ENCODE results near the gene ELL.
A peak's percentile ranks its signal among the peaks of the same experiment; 100 is the strongest.
"Not testable (repeated sequence)": the region's sequence is repeated elsewhere in the genome, so short reads cannot be mapped to it uniquely, and the experiment has no call there.

The ELL gene

GRCh38 chr19:18541992-18542940 is 20.4 kb upstream of the ELL start:
- H4K8ac ChIP-seq (ENCODE audit: low read length) = peak overlapping the region; percentile 47
- H3K4me1 ChIP-seq (ENCODE audit: control insufficient read depth, insufficient read depth, low read depth, low read length) = peaks cover 11% of the 10 kb centered on the region
- DNase-seq = no peak
- peak overlapping the region; percentile 93 for H4K91ac ChIP-seq (ENCODE audit: low read length)
- peak overlapping the region; percentile 14 for H2AK5ac ChIP-seq (ENCODE audit: low read length, severe bottlenecking)
- peak overlapping the region; percentile 99 for H2BK120ac ChIP-seq (ENCODE audit: low read depth, low read length)
- WGBS = 29% methylated on average over 11 of the region's 11 CpGs
- peaks cover 35 to 37% of the 10 kb centered on the region in 2 experiments for H3K36me3 ChIP-seq (ENCODE audit: control insufficient read depth in 1 of 2, insufficient read depth in 2 of 2, low read depth in 1 of 2, low read length in 2 of 2)
- peak overlapping the region; percentile 1 for H3K27ac ChIP-seq (ENCODE audit: low read length, poor library complexity, severe bottlenecking)
- H3K9me3 ChIP-seq (ENCODE audit: control insufficient read depth, low read length) = no peaks in the 10 kb centered on the region
- H2BK15ac ChIP-seq (ENCODE audit: low read depth, poor library complexity, severe bottlenecking) = no peak overlapping the region
- peak overlapping the region; percentile 44 to 73 for H3K18ac ChIP-seq (ENCODE audit: low read depth in 1 of 2, low read length in 2 of 2)
- peak overlapping the region in 1 of 2 experiments; percentile 62 for H3K4ac ChIP-seq (ENCODE audit: low read depth in 1 of 2, low read length in 2 of 2)
- no peaks in the 10 kb centered on the region for H3K27me3 ChIP-seq (ENCODE audit: control insufficient read depth in 1 of 2, insufficient read depth in 1 of 2, low read length in 2 of 2)
- no peak overlapping the region for H2BK12ac ChIP-seq (ENCODE audit: low read length in 2 of 2)
- H2BK5ac ChIP-seq (ENCODE audit: low read depth, low read length, poor library complexity, severe bottlenecking) = no peak overlapping the region
- H3K4me3 ChIP-seq (ENCODE audit: insufficient read depth in 1 of 2, low read depth in 1 of 2, low read length in 2 of 2) = peak overlapping the region; percentile 86 to 92
- peak overlapping the region; percentile 80 for H3K4me2 ChIP-seq (ENCODE audit: low read length, poor library complexity, severe bottlenecking)
- H3K14ac ChIP-seq (ENCODE audit: low read length in 2 of 2) = peak overlapping the region in 1 of 2 experiments; percentile 50
- no peak overlapping the region for H2AFZ ChIP-seq (ENCODE audit: low read depth, low read length)
- peaks cover 28% of the 10 kb centered on the region for H3K79me1 ChIP-seq (replicated peaks; ENCODE audit: low read length, poor library complexity, severe bottlenecking)
- peak overlapping the region; percentile 92 for H3K9ac ChIP-seq (ENCODE audit: low read length)
- peak overlapping the region in 1 of 2 experiments; percentile 29 for H3K23ac ChIP-seq (ENCODE audit: low read length in 2 of 2)

GRCh38 chr19:18541258-18541991 is 19.6 kb upstream of the ELL start:
- Histone ChIP-seq H2AK5ac (ENCODE audit: low read length, severe bottlenecking) (no peak overlapping the region), H3K4me2 (ENCODE audit: low read length, poor library complexity, severe bottlenecking) (no peak overlapping the region), H4K91ac (ENCODE audit: low read length) (peak overlapping the region; percentile 93), H3K18ac (ENCODE audit: low read depth in 1 of 2, low read length in 2 of 2) (no peak overlapping the region), H4K8ac (ENCODE audit: low read length) (peak overlapping the region; percentile 66), H2AFZ (ENCODE audit: low read depth, low read length) (no peak overlapping the region), H2BK15ac (ENCODE audit: low read depth, poor library complexity, severe bottlenecking) (peak overlapping the region; percentile 12), H3K27me3 (ENCODE audit: control insufficient read depth in 1 of 2, insufficient read depth in 1 of 2, low read length in 2 of 2) (no peaks in the 10 kb centered on the region), H3K14ac (ENCODE audit: low read length in 2 of 2) (no peak overlapping the region), H2BK12ac (ENCODE audit: low read length in 2 of 2) (no peak overlapping the region), H3K4ac (ENCODE audit: low read depth in 1 of 2, low read length in 2 of 2) (peak overlapping the region in 1 of 2 experiments; percentile 18), H3K23ac (ENCODE audit: low read length in 2 of 2) (no peak overlapping the region), H3K4me3 (ENCODE audit: insufficient read depth in 1 of 2, low read depth in 1 of 2, low read length in 2 of 2) (peak overlapping the region in 1 of 2 experiments; percentile 92), H3K27ac (ENCODE audit: low read length, poor library complexity, severe bottlenecking) (no peak overlapping the region), H3K79me1 (replicated peaks; ENCODE audit: low read length, poor library complexity, severe bottlenecking) (peaks cover 31% of the 10 kb centered on the region), H3K9me3 (ENCODE audit: control insufficient read depth, low read length) (no peaks in the 10 kb centered on the region), H2BK120ac (ENCODE audit: low read depth, low read length) (no peak overlapping the region), H3K36me3 (ENCODE audit: control insufficient read depth in 1 of 2, insufficient read depth in 2 of 2, low read depth in 1 of 2, low read length in 2 of 2) (peaks cover 44 to 46% of the 10 kb centered on the region in 2 experiments), H3K4me1 (ENCODE audit: control insufficient read depth, insufficient read depth, low read depth, low read length) (peaks cover 11% of the 10 kb centered on the region), H3K9ac (ENCODE audit: low read length) (peak overlapping the region; percentile 92), H2BK5ac (ENCODE audit: low read depth, low read length, poor library complexity, severe bottlenecking) (no peak overlapping the region)
- peak; percentile 32 for DNase-seq
- 90% methylated on average over 14 of the region's 21 CpGs for WGBS

- H3K23ac ChIP-seq (ENCODE audit: low read length in 2 of 2); H3K27me3 ChIP-seq (ENCODE audit: control insufficient read depth in 1 of 2, insufficient read depth in 1 of 2, low read length in 2 of 2); H2BK5ac ChIP-seq (ENCODE audit: low read depth, low read length, poor library complexity, severe bottlenecking); H3K9me3 ChIP-seq (ENCODE audit: control insufficient read depth, low read length); H2BK120ac ChIP-seq (ENCODE audit: low read depth, low read length); H3K4me2 ChIP-seq (ENCODE audit: low read length, poor library complexity, severe bottlenecking); H3K14ac ChIP-seq (ENCODE audit: low read length in 2 of 2); H3K18ac ChIP-seq (ENCODE audit: low read depth in 1 of 2, low read length in 2 of 2); H3K4ac ChIP-seq (ENCODE audit: low read depth in 1 of 2, low read length in 2 of 2); H2AK5ac ChIP-seq (ENCODE audit: low read length, severe bottlenecking); H2AFZ ChIP-seq (ENCODE audit: low read depth, low read length); H3K4me3 ChIP-seq (ENCODE audit: insufficient read depth in 1 of 2, low read depth in 1 of 2, low read length in 2 of 2); DNase-seq; H3K9ac ChIP-seq (ENCODE audit: low read length); H2BK12ac ChIP-seq (ENCODE audit: low read length in 2 of 2); H2BK15ac ChIP-seq (ENCODE audit: low read depth, poor library complexity, severe bottlenecking); H4K91ac ChIP-seq (ENCODE audit: low read length); H3K27ac ChIP-seq (ENCODE audit: low read length, poor library complexity, severe bottlenecking); H4K8ac ChIP-seq (ENCODE audit: low read length): not testable (repeated sequence)
- WGBS = 93% methylated on average over 1 of the region's 1 CpG
- Histone ChIP-seq H3K79me1 (replicated peaks; ENCODE audit: low read length, poor library complexity, severe bottlenecking) (peaks cover 39% of the 10 kb centered on the region), H3K36me3 (ENCODE audit: control insufficient read depth in 1 of 2, insufficient read depth in 2 of 2, low read depth in 1 of 2, low read length in 2 of 2) (peaks cover 55 to 57% of the 10 kb centered on the region in 2 experiments), H3K4me1 (ENCODE audit: control insufficient read depth, insufficient read depth, low read depth, low read length) (peaks cover 11% of the 10 kb centered on the region)
These were observed 18.3 kb upstream of the ELL start for GRCh38 chr19:18540200-18540599.

GRCh38 chr19:18539372-18539771 is 17.5 kb upstream of the ELL start:
- H3K4me1 ChIP-seq (ENCODE audit: control insufficient read depth, insufficient read depth, low read depth, low read length) = peaks cover 11% of the 10 kb centered on the region
- peaks cover 39% of the 10 kb centered on the region for H3K79me1 ChIP-seq (replicated peaks; ENCODE audit: low read length, poor library complexity, severe bottlenecking)
- H2AFZ ChIP-seq (ENCODE audit: low read depth, low read length) = no peak overlapping the region
- no peaks in the 10 kb centered on the region for H3K27me3 ChIP-seq (ENCODE audit: control insufficient read depth in 1 of 2, insufficient read depth in 1 of 2, low read length in 2 of 2)
- H3K23ac ChIP-seq (ENCODE audit: low read length in 2 of 2) = no peak overlapping the region
- H2BK15ac ChIP-seq (ENCODE audit: low read depth, poor library complexity, severe bottlenecking) = no peak overlapping the region
- H2AK5ac ChIP-seq (ENCODE audit: low read length, severe bottlenecking) = no peak overlapping the region
- peaks cover 58 to 61% of the 10 kb centered on the region in 2 experiments for H3K36me3 ChIP-seq (ENCODE audit: control insufficient read depth in 1 of 2, insufficient read depth in 2 of 2, low read depth in 1 of 2, low read length in 2 of 2)
- no peak overlapping the region for H4K8ac ChIP-seq (ENCODE audit: low read length)
- no peak overlapping the region for H3K18ac ChIP-seq (ENCODE audit: low read depth in 1 of 2, low read length in 2 of 2)
- no peak for DNase-seq
- no peak overlapping the region for H2BK5ac ChIP-seq (ENCODE audit: low read depth, low read length, poor library complexity, severe bottlenecking)
- H4K91ac ChIP-seq (ENCODE audit: low read length) = peak overlapping the region; percentile 40
- H3K9me3 ChIP-seq (ENCODE audit: control insufficient read depth, low read length) = no peaks in the 10 kb centered on the region
- H3K27ac ChIP-seq (ENCODE audit: low read length, poor library complexity, severe bottlenecking) = no peak overlapping the region
- H3K9ac ChIP-seq (ENCODE audit: low read length) = no peak overlapping the region
- no peak overlapping the region for H2BK120ac ChIP-seq (ENCODE audit: low read depth, low read length)
- H3K4me2 ChIP-seq (ENCODE audit: low read length, poor library complexity, severe bottlenecking) = no peak overlapping the region
- H3K14ac ChIP-seq (ENCODE audit: low read length in 2 of 2) = no peak overlapping the region
- H3K4ac ChIP-seq (ENCODE audit: low read depth in 1 of 2, low read length in 2 of 2) = no peak overlapping the region
- H2BK12ac ChIP-seq (ENCODE audit: low read length in 2 of 2) = peak overlapping the region in 1 of 2 experiments; percentile 22
- 98% methylated on average over 19 of the region's 19 CpGs for WGBS
- no peak overlapping the region for H3K4me3 ChIP-seq (ENCODE audit: insufficient read depth in 1 of 2, low read depth in 1 of 2, low read length in 2 of 2)
